SK-N-SH treated with all-trans-retinoic acid at 6 μM for 48 hours (cell line): ENCODE data around the gene LOC128125822.

Source experiments
- ATAC-seq: fragments of 200-7000 bp; cut with Tn5 transposase; 3 replicates; pipeline ENCODE4 v1.9.1; 2020; ENCODE audit warnings: mild to moderate bottlenecking, moderate library complexity
- ARNTL ChIP-seq: fragments of 450-650 bp; formaldehyde crosslinking; IDR thresholded peaks from 2 replicates; pipeline ENCODE4 v1.5.0; 2020; ENCODE audit warnings: low read depth, mild to moderate bottlenecking, moderate library complexity, borderline replicate concordance
- CSDC2 ChIP-seq: fragments of 250-450 bp; sonication (Bioruptor Pico); IDR thresholded peaks from 2 replicates; pipeline ENCODE4 v1.5.0; 2020; ENCODE audit warnings: mild to moderate bottlenecking, moderate library complexity
- GLIS3 ChIP-seq: fragments of 250-450 bp; sonication (Bioruptor Pico); IDR thresholded peaks from 2 replicates; pipeline ENCODE4 v1.5.0; 2020; ENCODE audit warnings: mild to moderate bottlenecking, moderate library complexity
- ISL1 ChIP-seq: fragments of 250-450 bp; sonication (Bioruptor Pico); IDR thresholded peaks from 2 replicates; pipeline ENCODE4 v2.1.2; 2022; ENCODE audit warnings: mild to moderate bottlenecking, moderate library complexity
- POU6F1 ChIP-seq: fragments of 250-450 bp; sonication (Bioruptor Pico); IDR thresholded peaks from 2 replicates; pipeline ENCODE4 v1.8.0; 2021; ENCODE audit warnings: low read depth, mild to moderate bottlenecking, moderate library complexity, borderline replicate concordance
- PPARA ChIP-seq: fragments of 250-450 bp; sonication (Bioruptor Pico); IDR thresholded peaks from 2 replicates; pipeline ENCODE4 v1.5.0; 2020; ENCODE audit warnings: mild to moderate bottlenecking, borderline replicate concordance
- SNAI2 ChIP-seq: fragments of 250-450 bp; sonication (Bioruptor Pico); IDR thresholded peaks from 2 replicates; pipeline ENCODE4 v1.5.0; 2020; ENCODE audit warnings: mild to moderate bottlenecking, moderate library complexity
- TCF4 ChIP-seq: fragments of 250-450 bp; sonication (Bioruptor Pico); IDR thresholded peaks from 2 replicates; pipeline ENCODE4 v1.8.0; 2021; ENCODE audit warnings: mild to moderate bottlenecking, moderate library complexity, borderline replicate concordance
- TOX ChIP-seq: fragments of 250-450 bp; sonication (Bioruptor Pico); IDR thresholded peaks from 2 replicates; pipeline ENCODE4 v1.8.0; 2021; ENCODE audit warnings: mild to moderate bottlenecking, moderate library complexity, borderline replicate concordance
- TSHZ2 ChIP-seq: fragments of 250-450 bp; sonication (Bioruptor Pico); IDR thresholded peaks from 2 replicates; pipeline ENCODE4 v1.5.0; 2020; ENCODE audit warnings: mild to moderate bottlenecking, moderate library complexity
- ZC3H10 ChIP-seq: fragments of 250-450 bp; sonication (Bioruptor Pico); IDR thresholded peaks from 2 replicates; pipeline ENCODE4 v1.5.1; 2021; ENCODE audit warnings: mild to moderate bottlenecking, moderate library complexity
- ZFP30 ChIP-seq: fragments of 450-650 bp; formaldehyde crosslinking; IDR thresholded peaks from 2 replicates; pipeline ENCODE4 v1.5.0; 2022; ENCODE audit warnings: mild to moderate bottlenecking, moderate library complexity
- ZNF565 ChIP-seq: fragments of 450-650 bp; formaldehyde crosslinking; conservative IDR thresholded peaks from 2 replicates; pipeline ENCODE4 v1.5.0; 2020; ENCODE audit warnings: low read depth, mild to moderate bottlenecking, moderate library complexity

The LOC128125822 gene

GRCh38 chr6:63610944-63611343 is 38.7 kb downstream of the LOC128125822 start:
- no peak for TF ChIP-seq CSDC2
- no peak for TF ChIP-seq ISL1 (CRISPR knock-in tag)
- TF ChIP-seq GLIS3 (CRISPR knock-in tag) = no peak
- TF ChIP-seq TOX (CRISPR knock-in tag) = no peak
- no peak for TF ChIP-seq ZFP30 (CRISPR knock-in tag)
- TF ChIP-seq, all 23 proteins: peak for 0
- no peak for ATAC-seq

- ATAC-seq = no peak
- TF ChIP-seq TSHZ2 (no peak), POU6F1 (CRISPR knock-in tag) (no peak), ZNF565 (CRISPR knock-in tag) (no peak), ARNTL (CRISPR knock-in tag) (no peak), ZC3H10 (CRISPR knock-in tag) (no peak)
These were observed 39.3 kb downstream of the LOC128125822 start for GRCh38 chr6:63611560-63611959.

- ATAC-seq = no peak
- TF ChIP-seq PPARA (no peak), TCF4 (CRISPR knock-in tag) (no peak), SNAI2 (CRISPR knock-in tag) (no peak), GLIS3 (CRISPR knock-in tag) (no peak)
These were observed 43.3 kb downstream of the LOC128125822 start for GRCh38 chr6:63615590-63615989.
